HEK293 (cell line): ENCODE measurements around the gene ZFY.

Experiments
- CTCF ChIA-PET: fragments of 350-600 bp; formaldehyde crosslinking; extraction: SDS; loops from one replicate; lab custom pipeline; 2021; ENCODE audit warnings: antibody characterized with exemption; lab: Yijun Ruan, JAX
- POLR2A ChIA-PET: fragments of 300-600 bp; formaldehyde crosslinking; extraction: SDS; loops from one replicate; lab custom pipeline; 2020; ENCODE audit warnings: antibody characterized with exemption, inconsistent platforms; lab: Yijun Ruan, JAX
- H3K27ac ChIP-seq: fragments of 200-500 bp; sonication (Bioruptor generic); 2 replicates; pipeline ENCODE4 v1.5.1; 2014; ENCODE audit warnings: low read depth, low read length, control low read depth, inconsistent platforms; ENCODE audit errors: extremely low read depth
- H3K36me3 ChIP-seq, 2 experiments: fragments of 200-500 bp in 1 of 2; sonication (Bioruptor generic) in 1 of 2; 1 replicate in 1 of 2; 2 replicates in 1 of 2; pipeline ENCODE4 v1.5.1; 2014 to 2017; ENCODE audit warnings: inconsistent platforms in 2 of 2, low read length in 2 of 2; ENCODE audit not compliant: control insufficient read depth in 2 of 2, insufficient read depth in 1 of 2
- H3K4me1 ChIP-seq: fragments of 200-500 bp; sonication (Bioruptor generic); 2 replicates; pipeline ENCODE4 v1.5.1; 2014; ENCODE audit warnings: mild to moderate bottlenecking, low read length, inconsistent platforms; ENCODE audit not compliant: control insufficient read depth, insufficient read depth
- H3K4me3 ChIP-seq: 2 replicates; pipeline ENCODE4 v1.5.1; 2011; ENCODE audit warnings: low read depth, mild to moderate bottlenecking, control low read depth, low read length, moderate library complexity
- H3K9me3 ChIP-seq: fragments of 200-500 bp; sonication (Bioruptor generic); 2 replicates; pipeline ENCODE4 v1.5.1; 2014; ENCODE audit warnings: low read depth, low read length, inconsistent platforms; ENCODE audit not compliant: control insufficient read depth, insufficient read depth
- HOXD13 ChIP-seq: sonication (generic); formaldehyde crosslinking; IDR thresholded peaks from 2 replicates; pipeline ENCODE4 v1.8.0; 2022; ENCODE audit warnings: missing genetic modification reagents, borderline replicate concordance
- SALL2 ChIP-seq: fragments of 450-650 bp; formaldehyde crosslinking; IDR thresholded peaks from 2 replicates; pipeline ENCODE4 v1.5.0; 2017; ENCODE audit warnings: missing biosample characterization, mild to moderate bottlenecking, missing genetic modification characterization, borderline replicate concordance
- SP2 ChIP-seq: fragments of 450-650 bp; formaldehyde crosslinking; IDR thresholded peaks from 2 replicates; pipeline ENCODE4 v1.5.1; 2016; ENCODE audit warnings: missing biosample characterization, missing genetic modification characterization
- ZEB2 ChIP-seq: fragments of 450-650 bp; formaldehyde crosslinking; IDR thresholded peaks from 2 replicates; pipeline ENCODE4 v1.5.1; 2016; ENCODE audit warnings: missing biosample characterization, missing genetic modification characterization
- ZFP37 ChIP-seq: fragments of 450-650 bp; formaldehyde crosslinking; IDR thresholded peaks from 2 replicates; pipeline ENCODE4 v1.5.1; 2016; ENCODE audit warnings: missing biosample characterization, missing genetic modification characterization
- ZIC2 ChIP-seq: fragments of 450-650 bp; formaldehyde crosslinking; IDR thresholded peaks from 2 replicates; pipeline ENCODE4 v1.5.1; 2016; ENCODE audit warnings: missing biosample characterization, missing genetic modification characterization
- ZNF140 ChIP-seq: fragments of 450-650 bp; formaldehyde crosslinking; IDR thresholded peaks from 2 replicates; pipeline ENCODE4 v1.5.1; 2016; ENCODE audit warnings: missing biosample characterization, missing genetic modification characterization
- ZNF175 ChIP-seq: fragments of 450-650 bp; formaldehyde crosslinking; IDR thresholded peaks from 2 replicates; pipeline ENCODE4 v1.5.1; 2016; ENCODE audit warnings: missing biosample characterization, missing genetic modification characterization
- ZNF221 ChIP-seq: fragments of 450-650 bp; formaldehyde crosslinking; IDR thresholded peaks from 2 replicates; pipeline ENCODE4 v1.5.1; 2017; ENCODE audit warnings: missing biosample characterization, missing genetic modification characterization, borderline replicate concordance
- ZNF302 ChIP-seq: fragments of 450-650 bp; formaldehyde crosslinking; IDR thresholded peaks from 2 replicates; pipeline ENCODE4 v1.5.1; 2016; ENCODE audit warnings: missing biosample characterization, missing genetic modification characterization, low read depth
- ZNF311 ChIP-seq: fragments of 450-650 bp; formaldehyde crosslinking; IDR thresholded peaks from 2 replicates; pipeline ENCODE4 v1.5.1; 2017; ENCODE audit warnings: missing biosample characterization, missing genetic modification characterization, borderline replicate concordance
- ZNF426 ChIP-seq: fragments of 450-650 bp; formaldehyde crosslinking; IDR thresholded peaks from 2 replicates; pipeline ENCODE4 v1.5.1; 2017; ENCODE audit warnings: missing biosample characterization, missing genetic modification characterization, mild to moderate bottlenecking, inconsistent platforms, moderate library complexity
- ZNF433 ChIP-seq: fragments of 450-650 bp; formaldehyde crosslinking; IDR thresholded peaks from 2 replicates; pipeline ENCODE4 v1.5.1; 2016; ENCODE audit warnings: missing biosample characterization, missing genetic modification characterization, low read depth
- ZNF510 ChIP-seq: fragments of 450-650 bp; formaldehyde crosslinking; IDR thresholded peaks from 2 replicates; pipeline ENCODE4 v1.5.1; 2018; ENCODE audit warnings: mild to moderate bottlenecking, missing genetic modification characterization, missing biosample characterization; ENCODE audit not compliant: insufficient replicate concordance
- ZNF521 ChIP-seq: fragments of 450-650 bp; formaldehyde crosslinking; IDR thresholded peaks from 2 replicates; pipeline ENCODE4 v1.5.1; 2017; ENCODE audit warnings: missing biosample characterization, mild to moderate bottlenecking, missing genetic modification characterization
- ZNF529 ChIP-seq: fragments of 450-650 bp; formaldehyde crosslinking; IDR thresholded peaks from 2 replicates; pipeline ENCODE4 v1.5.1; 2017; ENCODE audit warnings: missing genetic modification characterization, missing biosample characterization; ENCODE audit not compliant: insufficient replicate concordance
- ZNF544 ChIP-seq: fragments of 450-650 bp; formaldehyde crosslinking; IDR thresholded peaks from 2 replicates; pipeline ENCODE4 v1.5.0; 2017; ENCODE audit warnings: missing biosample characterization, missing genetic modification characterization
- ZXDB ChIP-seq: fragments of 450-650 bp; formaldehyde crosslinking; IDR thresholded peaks from 2 replicates; pipeline ENCODE4 v1.5.1; 2016; ENCODE audit warnings: missing biosample characterization, missing genetic modification characterization
- TF ChIP-seq, protein P1 (sequence below): fragments of 450-650 bp; formaldehyde crosslinking; IDR thresholded peaks from 2 replicates; pipeline ENCODE4 v1.5.0; 2017; ENCODE audit warnings: missing biosample characterization, missing genetic modification characterization, borderline replicate concordance
- TF ChIP-seq, protein P2 (sequence below): fragments of 450-650 bp; formaldehyde crosslinking; conservative IDR thresholded peaks from 2 replicates; pipeline ENCODE4 v1.5.1; 2016; ENCODE audit warnings: low read depth, missing biosample characterization, missing genetic modification characterization

The ZFY gene

DNA sequence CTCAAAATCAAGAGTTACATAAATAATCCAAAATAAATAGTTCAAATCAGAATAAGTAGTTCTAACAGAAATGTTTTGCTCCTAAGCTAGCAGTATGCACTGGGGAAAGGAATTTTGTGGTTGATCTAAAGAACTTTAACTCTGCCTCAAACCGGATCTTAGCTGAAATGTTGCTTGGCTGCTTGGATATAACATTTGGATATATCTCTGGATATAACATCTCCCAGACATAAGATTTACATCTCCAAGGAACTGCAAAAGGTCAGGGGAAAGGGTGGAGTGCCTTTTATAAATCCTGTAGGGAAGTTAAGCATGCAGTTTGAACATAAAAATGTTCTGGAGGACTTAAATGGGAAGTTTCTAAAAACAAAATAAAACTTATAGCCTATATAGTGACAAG lies 83.4 kb downstream of the ZFY start:
- H3K4me3 ChIP-seq, result no peak overlapping the region
- ChIA-PET POLR2A (no interaction called here), CTCF (no interaction called here)
- H3K27ac ChIP-seq, result no peak overlapping the region
- H3K4me1 ChIP-seq, result no peaks in the 10 kb centered on the region
- TF ChIP-seq, protein P1, sequence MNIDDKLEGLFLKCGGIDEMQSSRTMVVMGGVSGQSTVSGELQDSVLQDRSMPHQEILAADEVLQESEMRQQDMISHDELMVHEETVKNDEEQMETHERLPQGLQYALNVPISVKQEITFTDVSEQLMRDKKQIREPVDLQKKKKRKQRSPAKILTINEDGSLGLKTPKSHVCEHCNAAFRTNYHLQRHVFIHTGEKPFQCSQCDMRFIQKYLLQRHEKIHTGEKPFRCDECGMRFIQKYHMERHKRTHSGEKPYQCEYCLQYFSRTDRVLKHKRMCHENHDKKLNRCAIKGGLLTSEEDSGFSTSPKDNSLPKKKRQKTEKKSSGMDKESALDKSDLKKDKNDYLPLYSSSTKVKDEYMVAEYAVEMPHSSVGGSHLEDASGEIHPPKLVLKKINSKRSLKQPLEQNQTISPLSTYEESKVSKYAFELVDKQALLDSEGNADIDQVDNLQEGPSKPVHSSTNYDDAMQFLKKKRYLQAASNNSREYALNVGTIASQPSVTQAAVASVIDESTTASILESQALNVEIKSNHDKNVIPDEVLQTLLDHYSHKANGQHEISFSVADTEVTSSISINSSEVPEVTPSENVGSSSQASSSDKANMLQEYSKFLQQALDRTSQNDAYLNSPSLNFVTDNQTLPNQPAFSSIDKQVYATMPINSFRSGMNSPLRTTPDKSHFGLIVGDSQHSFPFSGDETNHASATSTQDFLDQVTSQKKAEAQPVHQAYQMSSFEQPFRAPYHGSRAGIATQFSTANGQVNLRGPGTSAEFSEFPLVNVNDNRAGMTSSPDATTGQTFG (tag by site-specific recombination), result no peak
- TF ChIP-seq HOXD13 (CRISPR knock-in tag) (no peak), ZEB2 (tag by site-specific recombination) (no peak)
- H3K36me3 ChIP-seq, result no peaks in the 10 kb centered on the region
- H3K9me3 ChIP-seq, result no peaks in the 10 kb centered on the region

DNA sequence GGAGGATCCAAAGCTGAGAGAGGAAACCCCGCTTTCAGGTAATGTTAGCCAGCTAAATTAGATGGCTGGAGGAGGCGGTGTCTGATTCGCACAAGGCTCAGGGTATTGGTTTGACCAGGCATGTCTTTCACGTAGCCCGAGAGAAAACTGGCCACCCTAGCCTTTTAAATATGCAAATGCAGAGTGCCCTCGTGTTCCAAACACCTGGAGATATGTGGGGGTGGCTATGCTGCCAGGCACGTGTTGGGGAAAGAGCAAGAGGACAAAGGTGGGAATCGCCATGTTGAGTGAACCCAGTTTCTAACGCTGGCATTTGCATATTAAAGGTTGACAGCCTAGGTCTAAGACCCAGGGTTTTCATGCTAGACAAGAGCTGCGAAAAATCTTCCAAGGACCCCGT lies 84.4 kb downstream of the ZFY start:
- Histone ChIP-seq H3K36me3 (no peaks in the 10 kb centered on the region), H3K4me3 (no peak overlapping the region), H3K4me1 (no peaks in the 10 kb centered on the region), H3K27ac (no peak overlapping the region), H3K9me3 (no peaks in the 10 kb centered on the region)
- TF ChIP-seq ZNF302 (tag by site-specific recombination) (no peak), SALL2 (tag by site-specific recombination) (no peak), ZXDB (tag by site-specific recombination) (no peak), ZNF221 (tag by site-specific recombination) (no peak), ZNF311 (no peak), ZFP37 (no peak), ZNF433 (tag by site-specific recombination) (no peak), SP2 (no peak), ZNF521 (no peak)
- ChIA-PET POLR2A (no interaction called here), CTCF (no interaction called here)

DNA sequence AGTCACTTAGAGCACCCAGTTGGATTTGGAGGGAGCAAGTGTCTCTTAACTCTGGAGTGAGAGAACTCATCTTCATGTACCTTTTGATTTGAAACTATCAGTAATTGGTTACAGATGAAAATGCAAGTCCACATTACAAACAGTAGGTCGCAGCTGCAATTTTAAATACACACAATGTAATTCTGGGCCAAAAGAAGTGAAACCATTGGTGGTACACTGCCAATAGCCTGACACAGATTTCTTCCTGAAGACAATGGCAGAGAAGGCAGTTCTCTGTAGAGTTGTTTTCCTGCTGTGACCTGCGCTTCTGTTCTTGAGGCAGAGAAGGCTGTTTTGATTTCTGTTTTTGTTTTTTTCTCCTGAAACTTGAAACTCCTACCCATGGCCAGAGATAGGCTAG lies 86.0 kb downstream of the ZFY start:
- Histone ChIP-seq H3K36me3 (no peaks in the 10 kb centered on the region), H3K27ac (no peak overlapping the region), H3K4me3 (no peak overlapping the region), H3K4me1 (no peaks in the 10 kb centered on the region), H3K9me3 (no peaks in the 10 kb centered on the region)
- ChIA-PET POLR2A (no interaction called here), CTCF (no interaction called here)
- TF ChIP-seq ZNF140 (tag by site-specific recombination) (no peak), ZIC2 (tag by site-specific recombination) (no peak), ZNF544 (tag by site-specific recombination) (no peak), ZNF510 (tag by site-specific recombination) (no peak), ZNF529 (tag by site-specific recombination) (no peak), ZNF426 (tag by site-specific recombination) (no peak), ZNF175 (no peak)
- TF ChIP-seq, protein P2, sequence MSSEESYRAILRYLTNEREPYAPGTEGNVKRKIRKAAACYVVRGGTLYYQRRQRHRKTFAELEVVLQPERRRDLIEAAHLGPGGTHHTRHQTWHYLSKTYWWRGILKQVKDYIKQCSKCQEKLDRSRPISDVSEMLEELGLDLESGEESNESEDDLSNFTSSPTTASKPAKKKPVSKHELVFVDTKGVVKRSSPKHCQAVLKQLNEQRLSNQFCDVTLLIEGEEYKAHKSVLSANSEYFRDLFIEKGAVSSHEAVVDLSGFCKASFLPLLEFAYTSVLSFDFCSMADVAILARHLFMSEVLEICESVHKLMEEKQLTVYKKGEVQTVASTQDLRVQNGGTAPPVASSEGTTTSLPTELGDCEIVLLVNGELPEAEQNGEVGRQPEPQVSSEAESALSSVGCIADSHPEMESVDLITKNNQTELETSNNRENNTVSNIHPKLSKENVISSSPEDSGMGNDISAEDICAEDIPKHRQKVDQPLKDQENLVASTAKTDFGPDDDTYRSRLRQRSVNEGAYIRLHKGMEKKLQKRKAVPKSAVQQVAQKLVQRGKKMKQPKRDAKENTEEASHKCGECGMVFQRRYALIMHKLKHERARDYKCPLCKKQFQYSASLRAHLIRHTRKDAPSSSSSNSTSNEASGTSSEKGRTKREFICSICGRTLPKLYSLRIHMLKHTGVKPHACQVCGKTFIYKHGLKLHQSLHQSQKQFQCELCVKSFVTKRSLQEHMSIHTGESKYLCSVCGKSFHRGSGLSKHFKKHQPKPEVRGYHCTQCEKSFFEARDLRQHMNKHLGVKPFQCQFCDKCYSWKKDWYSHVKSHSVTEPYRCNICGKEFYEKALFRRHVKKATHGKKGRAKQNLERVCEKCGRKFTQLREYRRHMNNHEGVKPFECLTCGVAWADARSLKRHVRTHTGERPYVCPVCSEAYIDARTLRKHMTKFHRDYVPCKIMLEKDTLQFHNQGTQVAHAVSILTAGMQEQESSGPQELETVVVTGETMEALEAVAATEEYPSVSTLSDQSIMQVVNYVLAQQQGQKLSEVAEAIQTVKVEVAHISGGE (tag by site-specific recombination), result no peak
